K562 (cell line): Measurements from ENCODE around the gene WT1. TPM values are rescaled to one million over a fixed set of nuclear protein-coding genes. Genes with fewer than 3 reads are reported as not detected.

Source experiments
- BRCA1 ChIP-seq, 2 experiments: fragments of 450-650 bp in 1 of 2; sonication (generic) in 1 of 2; formaldehyde crosslinking in 1 of 2; IDR thresholded peaks; 2 replicates each; pipeline versions ENCODE4 v1.5.0 to v1.6.1; 2017 to 2020; ENCODE audit warnings: mild to moderate bottlenecking in 1 of 2, missing genetic modification reagents in 1 of 2
- CREM ChIP-seq: IDR thresholded peaks from 2 replicates; pipeline ENCODE4 v1.6.1; 2014; ENCODE audit warnings: antibody characterized with exemption, low read depth
- E2F3 ChIP-seq: fragments of 250-450 bp; sonication (Bioruptor Pico); IDR thresholded peaks from 2 replicates; pipeline ENCODE4 v1.4.0; 2020; ENCODE audit warnings: mild to moderate bottlenecking
- ELF4 ChIP-seq: fragments of 450-650 bp; formaldehyde crosslinking; IDR thresholded peaks from 2 replicates; pipeline ENCODE4 v1.4.0; 2022; ENCODE audit warnings: missing genetic modification characterization
- ETV6 ChIP-seq, 3 experiments: fragments of 150-350 bp in 1 of 3; sonication (generic) in 1 of 3; formaldehyde crosslinking in 1 of 3; IDR thresholded peaks; 2 replicates each; pipeline versions ENCODE4 v1.6.1 to v1.8.0; 2014 to 2022; ENCODE audit warnings: borderline replicate concordance in 2 of 3, low read depth in 2 of 3, antibody characterized with exemption in 1 of 3, low read length in 1 of 3, mild to moderate bottlenecking in 1 of 3, missing genetic modification reagents in 1 of 3
- GATAD2B ChIP-seq: fragments of 450-650 bp; IDR thresholded peaks from 2 replicates; pipeline ENCODE4 v1.6.1; 2017; ENCODE audit warnings: mild to moderate bottlenecking, borderline replicate concordance
- HDAC8 ChIP-seq: fragments of 450-650 bp; IDR thresholded peaks from 2 replicates; pipeline ENCODE4 v1.6.1; 2016; ENCODE audit warnings: mild to moderate bottlenecking, missing genetic modification characterization, moderate library complexity, missing compliant biosample characterization
- HINFP ChIP-seq: fragments of 450-650 bp; conservative IDR thresholded peaks from 2 replicates; pipeline ENCODE4 v1.6.1; 2016; ENCODE audit warnings: missing genetic modification characterization, low read depth, mild to moderate bottlenecking, control low read depth, missing compliant biosample characterization
- HMBOX1 ChIP-seq: sonication (generic); IDR thresholded peaks from 2 replicates; pipeline ENCODE4 v1.6.1; 2016
- ILK ChIP-seq: fragments of 450-650 bp; IDR thresholded peaks from 2 replicates; pipeline ENCODE4 v1.6.1; 2016; ENCODE audit warnings: missing genetic modification characterization, low read depth, mild to moderate bottlenecking, missing compliant biosample characterization, moderate library complexity, borderline replicate concordance
- IRF2 ChIP-seq: sonication (generic); formaldehyde crosslinking; IDR thresholded peaks from 2 replicates; pipeline ENCODE4 v1.8.1; 2022; ENCODE audit warnings: mild to moderate bottlenecking, missing genetic modification reagents
- MBD1 ChIP-seq: fragments of 250-450 bp; sonication (Bioruptor Pico); IDR thresholded peaks from 2 replicates; pipeline ENCODE4 v1.8.0; 2022; ENCODE audit warnings: inconsistent platforms
- MECOM ChIP-seq: fragments of 250-450 bp; sonication (Bioruptor Pico); IDR thresholded peaks from 2 replicates; pipeline ENCODE4 v1.8.0; 2022; ENCODE audit warnings: inconsistent platforms
- NCOA4 ChIP-seq: fragments of 450-650 bp; IDR thresholded peaks from 2 replicates; pipeline ENCODE4 v1.6.1; 2018; ENCODE audit warnings: mild to moderate bottlenecking; ENCODE audit not compliant: partially characterized antibody
- PCBP1 ChIP-seq: fragments of 200-400 bp; formaldehyde crosslinking; IDR thresholded peaks from 2 replicates; pipeline ENCODE4 v1.6.1; 2018; ENCODE audit warnings: mild to moderate bottlenecking, low read depth, low read length; ENCODE audit not compliant: poor library complexity, severe bottlenecking
- PHF20 ChIP-seq: fragments of 450-650 bp; IDR thresholded peaks from 2 replicates; pipeline ENCODE4 v1.6.1; 2018; ENCODE audit not compliant: partially characterized antibody
- RAD21 ChIP-seq, 2 experiments: fragments of 250-450 bp in 1 of 2; fragments of 450-650 bp in 1 of 2; sonication (Bioruptor Pico) in 1 of 2; formaldehyde crosslinking in 1 of 2; IDR thresholded peaks in 1 of 2; conservative IDR thresholded peaks in 1 of 2; 2 replicates each; pipeline versions ENCODE4 v1.4.0 to v1.8.0; 2020 to 2022; ENCODE audit warnings: mild to moderate bottlenecking in 2 of 2, moderate library complexity in 1 of 2
- SNRNP70 ChIP-seq: fragments of 200-400 bp; formaldehyde crosslinking; optimal IDR thresholded peaks from 2 replicates; pipeline ENCODE3; 2017; ENCODE audit warnings: low read depth, low read length
- ZBTB43 ChIP-seq: sonication (generic); formaldehyde crosslinking; IDR thresholded peaks from 2 replicates; pipeline ENCODE4 v1.8.0; 2023; ENCODE audit warnings: mild to moderate bottlenecking, missing genetic modification reagents
- ZC3H11A ChIP-seq: IDR thresholded peaks from 2 replicates; pipeline ENCODE4 v1.6.1; 2012; ENCODE audit warnings: low read depth, low read length, improper control_type of control experiment
- ZNF77 ChIP-seq: fragments of 250-450 bp; sonication (Bioruptor Pico); IDR thresholded peaks from 2 replicates; pipeline ENCODE4 v1.5.0; 2020
- ZNF830 ChIP-seq: fragments of 250-450 bp; sonication (Bioruptor Pico); IDR thresholded peaks from 2 replicates; pipeline ENCODE4 v1.5.0; 2021; ENCODE audit warnings: mild to moderate bottlenecking
- polyA plus RNA-seq, 8 experiments: library from polyadenylated mRNA; depleted of rRNA in 4 of 8; stranded (reverse) in 5 of 8; unstranded in 3 of 8; fragments of >200 nt; fragmentation: Nextera tagmentation in 2 of 8; fragmentation: Illumina TruSeq in 1 of 8; extraction: Ambion mirVana in 2 of 8; extraction: Trizol in 1 of 8; gene quantifications; 2 replicates each; pipeline versions ENCODE4 v1.2.1 to v1.2.3, GENCODE V29; 2011 to 2014; ENCODE audit warnings: inconsistent platforms in 1 of 8, missing spikeins in 1 of 8
- total RNA-seq, 7 experiments: library from RNA; depleted of rRNA in 6 of 7; stranded (reverse); fragments of >200 nt in 6 of 7; fragmentation: Illumina TruSeq in 2 of 7; extraction: Trizol in 2 of 7; gene quantifications; 2 replicates each; pipeline versions ENCODE4 v1.2.1 to v1.2.3, GENCODE V29; 2011 to 2021; ENCODE audit warnings: low replicate concordance in 1 of 7

WT1 gene
- total and polyA plus RNA-seq, 9 of the 15 experiments (the other 6 are each of a cell fraction or from before 2014, with no cell fraction given), result 7.1 to 33.8 (median 19.4) TPM

- no peak for TF ChIP-seq MBD1
- no peak for TF ChIP-seq PCBP1
- no peak for TF ChIP-seq IRF2
- TF ChIP-seq HINFP (tag), result no peak
- TF ChIP-seq ZC3H11A, result no peak
- TF ChIP-seq E2F3 (CRISPR knock-in tag), result no peak
- no peak for TF ChIP-seq HMBOX1
- no peak for TF ChIP-seq ELF4 (CRISPR knock-in tag)
- peak; percentile 61 for TF ChIP-seq HDAC8 (tag)
- no peak for TF ChIP-seq BRCA1 (IDR thresholded peaks at IDR 0.05)
- no peak for TF ChIP-seq BRCA1 (CRISPR knock-in tag; IDR thresholded peaks at IDR 0.05)
- peak; percentile 26; the same call in 1 of the 2 replicates for TF ChIP-seq CREM
- no peak for TF ChIP-seq MECOM (CRISPR knock-in tag)
- TF ChIP-seq ZBTB43 (CRISPR knock-in tag), result no peak
- TF ChIP-seq ZNF830 (CRISPR knock-in tag), result no peak
- TF ChIP-seq ZNF77 (CRISPR knock-in tag), result no peak
- TF ChIP-seq NCOA4, result no peak
- TF ChIP-seq GATAD2B, result no peak
- no peak for TF ChIP-seq ETV6 (IDR thresholded peaks at IDR 0.05; ENCODE audit: borderline replicate concordance in 1 of 2, low read depth in 2 of 2, low read length in 1 of 2)
- no peak for TF ChIP-seq ETV6 (CRISPR knock-in tag; IDR thresholded peaks at IDR 0.05; ENCODE audit: borderline replicate concordance)
- TF ChIP-seq RAD21 (CRISPR knock-in tag; conservative IDR thresholded peaks at IDR 0.05 in 1 of 2, IDR thresholded peaks at IDR 0.05 in 1 of 2), result no peak
- no peak for TF ChIP-seq PHF20
- TF ChIP-seq SNRNP70, result no peak
- no peak for TF ChIP-seq ILK (tag)
These were observed 14.1 kb downstream of the WT1 start (continued) for GRCh38 chr11:32420937-32421901.
